Neuronal stem cell (in vitro differentiated cells): ENCODE results near the gene MAP2K7.

Experiments used
- DNase-seq: peaks from one replicate; pipeline ENCODE4 v3.0.0-alpha.2; 2013; ENCODE audit warnings: low spot score
- H2AFZ ChIP-seq: one replicate; pipeline ENCODE4 v1.6.1; 2013; ENCODE audit warnings: mild to moderate bottlenecking, low read length, inconsistent platforms
- H2AK5ac ChIP-seq: 2 replicates; pipeline ENCODE4 v1.6.1; 2013; ENCODE audit warnings: low read depth, mild to moderate bottlenecking, inconsistent platforms, low read length, moderate library complexity, mixed read lengths
- H2BK120ac ChIP-seq: 2 replicates; pipeline ENCODE4 v1.6.1; 2013; ENCODE audit warnings: low read depth, mild to moderate bottlenecking, inconsistent platforms, low read length, moderate library complexity, mixed read lengths
- H2BK12ac ChIP-seq: one replicate; pipeline ENCODE4 v1.6.1; 2013; ENCODE audit warnings: low read length, inconsistent platforms
- H2BK15ac ChIP-seq: 2 replicates; pipeline ENCODE4 v1.6.1; 2013; ENCODE audit warnings: mild to moderate bottlenecking, low read length, inconsistent platforms, mixed read lengths
- H2BK5ac ChIP-seq: one replicate; pipeline ENCODE4 v1.6.1; 2013; ENCODE audit warnings: inconsistent platforms, mild to moderate bottlenecking, low read length, moderate library complexity
- H3K14ac ChIP-seq: one replicate; pipeline ENCODE4 v1.6.1; 2013; ENCODE audit warnings: low read length, inconsistent platforms
- H3K18ac ChIP-seq: 2 replicates; pipeline ENCODE4 v1.6.1; 2013; ENCODE audit warnings: low read length, inconsistent platforms
- H3K23ac ChIP-seq: 2 replicates; pipeline ENCODE4 v1.6.1; 2013; ENCODE audit warnings: low read depth, mild to moderate bottlenecking, mixed read lengths, low read length, inconsistent platforms; ENCODE audit not compliant: poor library complexity
- H3K27ac ChIP-seq: replicated peaks from 3 replicates; pipeline ENCODE4 v1.5.1; 2013; ENCODE audit warnings: low read length, inconsistent platforms
- H3K27me3 ChIP-seq, 3 experiments: 2 replicates each; pipeline ENCODE4 v1.6.1; 2013; ENCODE audit warnings: low read length in 3 of 3, mild to moderate bottlenecking in 2 of 3, inconsistent platforms in 1 of 3, low read depth in 1 of 3, mixed read lengths in 1 of 3, moderate library complexity in 1 of 3; ENCODE audit not compliant: control insufficient read depth in 3 of 3, insufficient read depth in 3 of 3
- H3K36me3 ChIP-seq, 2 donors: replicated peaks in 1 of 2; 2 replicates each; pipeline ENCODE4 v1.6.1; 2013; ENCODE audit warnings: low read length in 2 of 2; ENCODE audit not compliant: control insufficient read depth in 2 of 2, insufficient read depth in 2 of 2
- H3K4ac ChIP-seq: 2 replicates; pipeline ENCODE4 v1.6.1; 2013; ENCODE audit warnings: inconsistent platforms, mild to moderate bottlenecking, low read length, moderate library complexity
- H3K4me1 ChIP-seq, 2 donors: 1 replicate in 1 of 2; 2 replicates in 1 of 2; pipeline ENCODE4 v1.6.1; 2013; ENCODE audit warnings: low read length in 2 of 2, low read depth in 1 of 2; ENCODE audit not compliant: control insufficient read depth in 2 of 2, insufficient read depth in 1 of 2
- H3K4me2 ChIP-seq: one replicate; pipeline ENCODE4 v1.6.1; 2013; ENCODE audit warnings: mild to moderate bottlenecking, low read length, inconsistent platforms; ENCODE audit not compliant: insufficient read depth, poor library complexity, severe bottlenecking
- H3K4me3 ChIP-seq, 2 donors: 2 replicates each; pipeline ENCODE4 v1.5.1; 2013; ENCODE audit warnings: low read length in 2 of 2, mild to moderate bottlenecking in 2 of 2, inconsistent platforms in 1 of 2, moderate library complexity in 1 of 2
- H3K79me1 ChIP-seq: one replicate; pipeline ENCODE4 v1.6.1; 2013; ENCODE audit warnings: low read depth, mild to moderate bottlenecking, inconsistent platforms, low read length, moderate library complexity
- H3K9ac ChIP-seq: one replicate; pipeline ENCODE4 v1.6.1; 2013; ENCODE audit warnings: mild to moderate bottlenecking, low read depth, low read length, inconsistent platforms; ENCODE audit not compliant: poor library complexity
- H3K9me3 ChIP-seq, 2 donors: replicated peaks in 1 of 2; 2 replicates each; pipeline versions ENCODE3 to v1.6.1; 2013; ENCODE audit warnings: low read length in 2 of 2, mild to moderate bottlenecking in 2 of 2, inconsistent platforms in 1 of 2, low read depth in 1 of 2, mixed read lengths in 1 of 2, moderate library complexity in 1 of 2; ENCODE audit not compliant: control insufficient read depth in 2 of 2, insufficient read depth in 1 of 2
- H4K8ac ChIP-seq: one replicate; pipeline ENCODE4 v1.6.1; 2013; ENCODE audit warnings: low read depth, mild to moderate bottlenecking, inconsistent platforms, low read length, moderate library complexity
- H4K91ac ChIP-seq: one replicate; pipeline ENCODE4 v1.6.1; 2013; ENCODE audit warnings: low read length, low read depth, mild to moderate bottlenecking, inconsistent platforms; ENCODE audit not compliant: poor library complexity
- WGBS, 2 donors: extraction: QIAGEN DNeasy Blood & Tissue Kit; methylation state at CpG; one replicate each; pipeline ENCODE4 v1.1.7; 2013; ENCODE audit warnings: missing lambda C conversion rate in 2 of 2, mixed read lengths in 1 of 2; ENCODE audit not compliant: insufficient read length in 2 of 2, insufficient replicate concordance in 1 of 2; ENCODE audit errors: extremely low coverage in 2 of 2; 5-methylcytosine and 5-hydroxymethylcytosine counted together

Gene MAP2K7

GRCh38 chr19:7909471-7910067 lies 5.9 kb downstream of the MAP2K7 start:
- Histone ChIP-seq H3K79me1 (peaks cover 22% of the 10 kb centered on the region), H2BK120ac (no peak overlapping the region), H2BK15ac (no peak overlapping the region), H3K27ac (no peak overlapping the region), H3K4me2 (no peak overlapping the region), H2AK5ac (no peak overlapping the region), H3K36me3 (peaks cover 27 to 52% of the 10 kb centered on the region in 2 donors), H4K91ac (no peak overlapping the region), H3K14ac (no peak overlapping the region), H3K23ac (peak overlapping the region; percentile 65), H4K8ac (no peak overlapping the region), H3K27me3 (peaks cover 0 to 1% (median 0%) of the 10 kb centered on the region in 3 experiments), H2BK12ac (no peak overlapping the region), H3K9ac (no peak overlapping the region), H2BK5ac (no peak overlapping the region), H3K4me1 (peaks cover 4 to 8% of the 10 kb centered on the region in 2 donors), H3K18ac (no peak overlapping the region), H2AFZ (no peak overlapping the region), H3K4me3 (no peak overlapping the region), H3K9me3 (no peaks in the 10 kb centered on the region), H3K4ac (no peak overlapping the region)
- WGBS, 2 donors = no CpG with 5 or more reads among the region's 21 CpGs
- DNase-seq = no peak

GRCh38 chr19:7910321-7911161 lies 6.9 kb downstream of the MAP2K7 start:
- H3K4me2 ChIP-seq = no peak overlapping the region
- H2AFZ ChIP-seq = no peak overlapping the region
- DNase-seq = no peak
- H3K9ac ChIP-seq = peak overlapping the region; percentile 60
- no peak overlapping the region for H3K18ac ChIP-seq
- H4K8ac ChIP-seq = no peak overlapping the region
- no peak overlapping the region for H2AK5ac ChIP-seq
- H3K4me3 ChIP-seq = no peak overlapping the region
- H2BK120ac ChIP-seq = no peak overlapping the region
- H4K91ac ChIP-seq = no peak overlapping the region
- peaks cover 3 to 9% (median 3%) of the 10 kb centered on the region in 3 experiments for H3K27me3 ChIP-seq
- no peaks in the 10 kb centered on the region for H3K9me3 ChIP-seq
- peak overlapping the region; percentile 65 for H3K23ac ChIP-seq
- no CpG with 5 or more reads among the region's 54 CpGs for WGBS, 2 donors
- H3K27ac ChIP-seq = no peak overlapping the region
- no peak overlapping the region for H2BK12ac ChIP-seq
- no peaks in the 10 kb centered on the region for H3K4me1 ChIP-seq
- H3K14ac ChIP-seq = no peak overlapping the region
- H3K4ac ChIP-seq = no peak overlapping the region
- peaks cover 27 to 48% of the 10 kb centered on the region in 2 donors for H3K36me3 ChIP-seq
- no peak overlapping the region for H2BK5ac ChIP-seq
- no peak overlapping the region for H2BK15ac ChIP-seq
- peaks cover 18% of the 10 kb centered on the region for H3K79me1 ChIP-seq

GRCh38 chr19:7911508-7912143 lies 7.9 kb downstream of the MAP2K7 start:
- H3K79me1 ChIP-seq = peaks cover 14% of the 10 kb centered on the region
- WGBS, 2 donors = no CpG with 5 or more reads among the region's 18 CpGs

More at GRCh38 chr19:7911508-7912143, 7.9 kb downstream of the MAP2K7 start:
- no peak overlapping the region for H4K91ac ChIP-seq
- no peak overlapping the region for H3K4me3 ChIP-seq
- DNase-seq = no peak
- H3K18ac ChIP-seq = no peak overlapping the region
- H2BK15ac ChIP-seq = no peak overlapping the region
- no peak overlapping the region for H2AFZ ChIP-seq
- H3K23ac ChIP-seq = no peak overlapping the region
- H3K27ac ChIP-seq = no peak overlapping the region
- no peak overlapping the region for H2AK5ac ChIP-seq
- peaks cover 0 to 2% of the 10 kb centered on the region in 2 donors for H3K4me1 ChIP-seq
- H3K9me3 ChIP-seq = no peaks in the 10 kb centered on the region
- peaks cover 25 to 38% of the 10 kb centered on the region in 2 donors for H3K36me3 ChIP-seq
- H3K27me3 ChIP-seq = peaks cover 11 to 20% (median 12%) of the 10 kb centered on the region in 3 experiments
- H3K9ac ChIP-seq = no peak overlapping the region
- H3K14ac ChIP-seq = no peak overlapping the region
- no peak overlapping the region for H2BK12ac ChIP-seq
- no peak overlapping the region for H3K4me2 ChIP-seq
- no peak overlapping the region for H2BK5ac ChIP-seq
- no peak overlapping the region for H3K4ac ChIP-seq
- no peak overlapping the region for H2BK120ac ChIP-seq
- H4K8ac ChIP-seq = no peak overlapping the region
